GOT3 (cell line): ENCODE measurements around the gene APCDD1L.
"Not testable (repeated sequence)": the region's sequence is repeated elsewhere in the genome, so short reads cannot be mapped to it uniquely, and the experiment has no call there.

ENCODE experiments used
- DNase-seq: peaks from one replicate; lab custom pipeline; 2025; ENCODE audit warnings: mixed read lengths; lab: John Stamatoyannopoulos, UW

APCDD1L gene

GRCh38 chr20:58514321-58515232, 622 bp downstream of the APCDD1L start:
- no peak for DNase-seq

- DNase-seq = no peak
These were observed 1.5 kb downstream of the APCDD1L start for GRCh38 chr20:58513580-58514285.

GRCh38 chr20:58512808-58513552, 2.2 kb downstream of the APCDD1L start:
- DNase-seq = no peak

- no peak for DNase-seq
These were observed 3.3 kb downstream of the APCDD1L start for GRCh38 chr20:58511861-58512260.

- DNase-seq = no peak
These were observed 3.8 kb downstream of the APCDD1L start for GRCh38 chr20:58511364-58511763.

GRCh38 chr20:58510921-58511320, 4.3 kb downstream of the APCDD1L start:
- no peak for DNase-seq

GRCh38 chr20:58508762-58509395, 6.3 kb downstream of the APCDD1L start:
- no peak for DNase-seq

GRCh38 chr20:58506999-58507398, 8.2 kb downstream of the APCDD1L start:
- not testable (repeated sequence) for DNase-seq

- DNase-seq = no peak
These were observed 10.6 kb downstream of the APCDD1L start for GRCh38 chr20:58504566-58504965.

- DNase-seq = no peak
These were observed 11.5 kb downstream of the APCDD1L start for GRCh38 chr20:58503668-58504067.

- no peak for DNase-seq
These were observed 14.9 kb downstream of the APCDD1L start for GRCh38 chr20:58500256-58500655.

- DNase-seq = no peak
These were observed 16.6 kb downstream of the APCDD1L start for GRCh38 chr20:58498470-58499068.

- no peak for DNase-seq
These were observed 17.3 kb downstream of the APCDD1L start for GRCh38 chr20:58497724-58498469.

GRCh38 chr20:58497076-58497641, 18.0 kb downstream of the APCDD1L start:
- DNase-seq = no peak

- no peak for DNase-seq
These were observed 18.8 kb downstream of the APCDD1L start for GRCh38 chr20:58496429-58496769.

GRCh38 chr20:58495623-58496428, 19.4 kb downstream of the APCDD1L start:
- DNase-seq = no peak

- DNase-seq = no peak
These were observed 20.1 kb downstream of the APCDD1L start for GRCh38 chr20:58494923-58495622.

- no peak for DNase-seq
These were observed 22.2 kb downstream of the APCDD1L start for GRCh38 chr20:58492795-58493524.
